H1 (cell line): ENCODE measurements around the gene C20orf173. TPM values are rescaled to one million over a fixed set of nuclear protein-coding genes. Genes with fewer than 3 reads are reported as not detected.
A peak's percentile ranks its signal among the peaks of the same experiment; 100 is the strongest.

Source experiments
- ATF2 ChIP-seq: IDR thresholded peaks from 2 replicates; pipeline ENCODE4 v1.6.1; 2012; ENCODE audit warnings: low read length, inconsistent platforms
- CTCF ChIP-seq, 3 experiments: IDR thresholded peaks; 1 replicate in 2 of 3; 2 replicates in 1 of 3; pipeline versions ENCODE4 v1.5.1 to v1.6.1; 2011; ENCODE audit warnings: low read length in 3 of 3, mild to moderate bottlenecking in 3 of 3, inconsistent platforms in 2 of 3, low read depth in 1 of 3, moderate library complexity in 1 of 3; ENCODE audit not compliant: insufficient read depth in 1 of 3; ENCODE audit errors: control extremely low read depth in 1 of 3
- EP300 ChIP-seq, 2 experiments: IDR thresholded peaks; 1 replicate in 1 of 2; 2 replicates in 1 of 2; pipeline ENCODE4 v1.6.1; 2011 to 2012; ENCODE audit warnings: low read depth in 2 of 2, low read length in 2 of 2, mild to moderate bottlenecking in 2 of 2, borderline replicate concordance in 1 of 2, inconsistent platforms in 1 of 2, moderate library complexity in 1 of 2
- HDAC6 ChIP-seq: IDR thresholded peaks from one replicate; pipeline ENCODE4 v1.7.1; 2012; ENCODE audit warnings: low read depth, mild to moderate bottlenecking, inconsistent platforms, low read length, moderate library complexity
- JUND ChIP-seq: IDR thresholded peaks from 2 replicates; pipeline ENCODE4 v1.6.1; 2011; ENCODE audit warnings: mild to moderate bottlenecking, improper control_type of control experiment, low read length
- NRF1 ChIP-seq: IDR thresholded peaks from 2 replicates; pipeline ENCODE4 v1.6.1; 2011; ENCODE audit warnings: mild to moderate bottlenecking, low read depth, low read length, improper control_type of control experiment
- RAD21 ChIP-seq, 2 experiments: IDR thresholded peaks in 1 of 2; conservative IDR thresholded peaks in 1 of 2; 2 replicates each; pipeline ENCODE4 v1.6.1; 2011; ENCODE audit warnings: low read depth in 2 of 2, low read length in 2 of 2, improper control_type of control experiment in 1 of 2, inconsistent platforms in 1 of 2, mild to moderate bottlenecking in 1 of 2, moderate library complexity in 1 of 2
- SP2 ChIP-seq: IDR thresholded peaks from 2 replicates; pipeline ENCODE4 v1.6.1; 2012; ENCODE audit warnings: mild to moderate bottlenecking, low read length, inconsistent platforms
- SUZ12 ChIP-seq: fragments of 200-600 bp; sonication (generic); IDR thresholded peaks from 2 replicates; pipeline ENCODE4 v1.6.1; 2012; ENCODE audit warnings: mild to moderate bottlenecking, inconsistent platforms, low read length, moderate library complexity, mixed read lengths
- TAF7 ChIP-seq: optimal IDR thresholded peaks from 2 replicates; pipeline ENCODE3; 2011; ENCODE audit warnings: low read depth, mild to moderate bottlenecking, inconsistent platforms, low read length, moderate library complexity, borderline replicate concordance
- YY1 ChIP-seq: IDR thresholded peaks from 2 replicates; pipeline ENCODE4 v1.6.1; 2011; ENCODE audit warnings: low read depth, mild to moderate bottlenecking, low read length
- polyA plus RNA-seq, 7 experiments: library from polyadenylated mRNA; depleted of rRNA in 3 of 7; stranded (reverse) in 5 of 7; unstranded in 2 of 7; fragments of >200 nt in 5 of 7; fragments of 200-250 nt in 2 of 7; gene quantifications; 1 replicate in 5 of 7; 2 replicates in 1 of 7; 4 replicates in 1 of 7; pipeline versions ENCODE4 v1.2.1 to v1.2.3, GENCODE V29; 2011 to 2013; ENCODE audit warnings: missing spikeins in 2 of 7, mixed read lengths in 2 of 7
- total RNA-seq: library from RNA; stranded (reverse); fragmentation: NEBNext Ultra II Directional; extraction: Animal tissue kit (Norgen Biotek cat#: 25700); gene quantifications from 2 replicates; pipeline ENCODE4 v1.2.1, GENCODE V29; 2021
- TF ChIP-seq, protein P1 (sequence below): IDR thresholded peaks from 2 replicates; pipeline ENCODE4 v1.6.1; 2011; ENCODE audit warnings: low read length, improper control_type of control experiment

Gene C20orf173
- total and polyA plus RNA-seq, 2 of the 8 experiments (the other 6 are each of a cell fraction or from before 2014, with no cell fraction given), result not detected

DNA sequence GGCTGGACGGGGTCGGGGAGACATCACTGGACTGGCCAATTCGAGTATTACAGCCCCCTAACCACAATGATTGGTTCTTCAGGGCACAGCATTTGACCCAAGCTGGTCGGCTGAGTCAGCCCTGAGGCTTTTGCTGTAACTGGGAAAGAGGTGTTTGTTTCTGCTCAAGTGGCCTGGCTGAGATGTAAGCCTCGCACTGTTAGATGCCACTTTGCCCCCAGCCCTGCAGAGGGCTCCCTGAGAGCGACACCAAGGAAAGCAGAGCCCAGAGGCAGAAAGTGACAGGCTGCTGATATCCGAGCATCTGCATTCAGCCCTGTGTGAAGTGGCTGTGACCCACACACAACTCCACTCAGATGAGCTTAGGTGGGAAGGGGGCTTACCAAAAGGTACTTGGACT lies 31.8 kb upstream of the C20orf173 start (continued):
- TF ChIP-seq CTCF (IDR thresholded peaks at IDR 0.05; ENCODE audit: control extremely low read depth in 1 of 3, insufficient read depth in 1 of 3, low read depth in 1 of 3, low read length in 3 of 3) (peak; percentile 61 to 76 (median 61)), SP2 (no peak), HDAC6 (no peak), YY1 (no peak), RAD21 (IDR thresholded peaks at IDR 0.05 in 1 of 2, conservative IDR thresholded peaks at IDR 0.05 in 1 of 2; ENCODE audit: low read depth in 2 of 2, low read length in 2 of 2) (peak; percentile 73 to 79), NRF1 (no peak), SUZ12 (no peak), ATF2 (no peak), EP300 (IDR thresholded peaks at IDR 0.05; ENCODE audit: borderline replicate concordance in 1 of 2, low read depth in 2 of 2, low read length in 2 of 2) (no peak), TAF7 (no peak), JUND (no peak)
- TF ChIP-seq, protein P1, sequence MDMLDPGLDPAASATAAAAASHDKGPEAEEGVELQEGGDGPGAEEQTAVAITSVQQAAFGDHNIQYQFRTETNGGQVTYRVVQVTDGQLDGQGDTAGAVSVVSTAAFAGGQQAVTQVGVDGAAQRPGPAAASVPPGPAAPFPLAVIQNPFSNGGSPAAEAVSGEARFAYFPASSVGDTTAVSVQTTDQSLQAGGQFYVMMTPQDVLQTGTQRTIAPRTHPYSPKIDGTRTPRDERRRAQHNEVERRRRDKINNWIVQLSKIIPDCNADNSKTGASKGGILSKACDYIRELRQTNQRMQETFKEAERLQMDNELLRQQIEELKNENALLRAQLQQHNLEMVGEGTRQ, result no peak
